HCT116 (cell line): Measurements from ENCODE around the gene ZNF33A.

Experiments used
- CBX3 ChIP-seq: IDR thresholded peaks from 2 replicates; pipeline ENCODE4 v1.6.1; 2012; ENCODE audit warnings: low read depth
- CEBPB ChIP-seq: IDR thresholded peaks from 2 replicates; pipeline ENCODE4 v1.6.1; 2012; ENCODE audit warnings: low read depth
- EZH2 ChIP-seq: fragments of 200-600 bp; sonication (generic); IDR thresholded peaks from 2 replicates; pipeline ENCODE4 v1.6.1; 2017; ENCODE audit warnings: antibody characterized with exemption, mixed run types
- EZH2phosphoT487 ChIP-seq: fragments of 200-600 bp; IDR thresholded peaks from 2 replicates; pipeline ENCODE4 v1.6.1; 2018; ENCODE audit warnings: antibody characterized with exemption, borderline replicate concordance
- POLR2A ChIP-seq: IDR thresholded peaks from 2 replicates; pipeline ENCODE4 v1.7.0; 2011; ENCODE audit warnings: borderline replicate concordance; ENCODE audit not compliant: insufficient read depth, insufficient read length; ENCODE audit errors: extremely low read depth
- POLR2AphosphoS5 ChIP-seq: IDR thresholded peaks from 2 replicates; pipeline ENCODE4 v1.6.1; 2011; ENCODE audit warnings: mild to moderate bottlenecking, low read depth, low read length, moderate library complexity
- RAD21 ChIP-seq: IDR thresholded peaks from 2 replicates; pipeline ENCODE4 v1.6.1; 2012; ENCODE audit warnings: low read depth, mild to moderate bottlenecking
- SIN3A ChIP-seq: IDR thresholded peaks from 2 replicates; pipeline ENCODE4 v1.6.1; 2012; ENCODE audit warnings: low read depth
- YY1 ChIP-seq: IDR thresholded peaks from 2 replicates; pipeline ENCODE4 v1.6.1; 2011; ENCODE audit warnings: low read length, low read depth, moderate library complexity, mild to moderate bottlenecking; ENCODE audit not compliant: insufficient replicate concordance; ENCODE audit errors: extremely low read depth
- ZFX ChIP-seq: fragments of 450-650 bp; IDR thresholded peaks from 2 replicates; pipeline ENCODE4 v1.6.1; 2017
- TF ChIP-seq, protein P1 (sequence below), 3 experiments: fragments of 200-600 bp in 1 of 3; sonication (generic) in 1 of 3; IDR thresholded peaks in 2 of 3; conservative IDR thresholded peaks in 1 of 3; 2 replicates each; pipeline ENCODE4 v1.5.1; 2012 to 2017; ENCODE audit warnings: low read depth in 2 of 3, low read length in 2 of 3, antibody characterized with exemption in 1 of 3, borderline replicate concordance in 1 of 3, control low read depth in 1 of 3, mild to moderate bottlenecking in 1 of 3, mixed read lengths in 1 of 3, mixed run types in 1 of 3, moderate library complexity in 1 of 3; ENCODE audit not compliant: insufficient read depth in 1 of 3
- TF ChIP-seq, protein P2 (sequence below): IDR thresholded peaks from 2 replicates; pipeline ENCODE4 v1.6.1; 2012; ENCODE audit warnings: low read depth
- TF ChIP-seq, protein P3 (sequence below): IDR thresholded peaks from 2 replicates; pipeline ENCODE4 v1.6.1; 2012

DNA sequence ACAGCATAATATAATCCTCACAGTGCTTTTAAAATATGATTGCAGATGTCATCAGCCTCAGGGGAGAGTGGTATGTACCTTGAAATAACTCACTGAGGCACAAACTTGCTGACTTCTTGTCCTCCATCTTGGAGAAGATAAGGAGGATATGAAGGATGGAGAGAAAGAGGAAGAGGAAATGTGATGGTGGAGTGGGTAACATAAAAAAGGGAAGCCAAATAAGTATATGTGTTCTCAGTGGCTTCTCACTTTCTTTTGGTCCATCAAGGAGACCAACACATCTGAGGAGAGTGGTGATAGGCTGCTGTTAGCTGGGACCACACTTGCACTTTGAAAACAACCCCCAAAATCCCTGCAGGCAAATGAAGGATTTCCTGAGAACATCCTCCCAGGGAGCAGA, 62.1 kb downstream of the ZNF33A start:
- TF ChIP-seq RAD21 (no peak), EZH2phosphoT487 (no peak), POLR2A (no peak), SIN3A (no peak), POLR2AphosphoS5 (no peak), ZFX (no peak), EZH2 (no peak), YY1 (no peak), CBX3 (no peak), CEBPB (no peak)
- TF ChIP-seq, protein P1, sequence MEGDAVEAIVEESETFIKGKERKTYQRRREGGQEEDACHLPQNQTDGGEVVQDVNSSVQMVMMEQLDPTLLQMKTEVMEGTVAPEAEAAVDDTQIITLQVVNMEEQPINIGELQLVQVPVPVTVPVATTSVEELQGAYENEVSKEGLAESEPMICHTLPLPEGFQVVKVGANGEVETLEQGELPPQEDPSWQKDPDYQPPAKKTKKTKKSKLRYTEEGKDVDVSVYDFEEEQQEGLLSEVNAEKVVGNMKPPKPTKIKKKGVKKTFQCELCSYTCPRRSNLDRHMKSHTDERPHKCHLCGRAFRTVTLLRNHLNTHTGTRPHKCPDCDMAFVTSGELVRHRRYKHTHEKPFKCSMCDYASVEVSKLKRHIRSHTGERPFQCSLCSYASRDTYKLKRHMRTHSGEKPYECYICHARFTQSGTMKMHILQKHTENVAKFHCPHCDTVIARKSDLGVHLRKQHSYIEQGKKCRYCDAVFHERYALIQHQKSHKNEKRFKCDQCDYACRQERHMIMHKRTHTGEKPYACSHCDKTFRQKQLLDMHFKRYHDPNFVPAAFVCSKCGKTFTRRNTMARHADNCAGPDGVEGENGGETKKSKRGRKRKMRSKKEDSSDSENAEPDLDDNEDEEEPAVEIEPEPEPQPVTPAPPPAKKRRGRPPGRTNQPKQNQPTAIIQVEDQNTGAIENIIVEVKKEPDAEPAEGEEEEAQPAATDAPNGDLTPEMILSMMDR (IDR thresholded peaks at IDR 0.05 in 2 of 3, conservative IDR thresholded peaks at IDR 0.05 in 1 of 3; ENCODE audit: borderline replicate concordance in 1 of 3, insufficient read depth in 1 of 3, low read depth in 2 of 3, low read length in 2 of 3), result no peak
- TF ChIP-seq, protein P2, sequence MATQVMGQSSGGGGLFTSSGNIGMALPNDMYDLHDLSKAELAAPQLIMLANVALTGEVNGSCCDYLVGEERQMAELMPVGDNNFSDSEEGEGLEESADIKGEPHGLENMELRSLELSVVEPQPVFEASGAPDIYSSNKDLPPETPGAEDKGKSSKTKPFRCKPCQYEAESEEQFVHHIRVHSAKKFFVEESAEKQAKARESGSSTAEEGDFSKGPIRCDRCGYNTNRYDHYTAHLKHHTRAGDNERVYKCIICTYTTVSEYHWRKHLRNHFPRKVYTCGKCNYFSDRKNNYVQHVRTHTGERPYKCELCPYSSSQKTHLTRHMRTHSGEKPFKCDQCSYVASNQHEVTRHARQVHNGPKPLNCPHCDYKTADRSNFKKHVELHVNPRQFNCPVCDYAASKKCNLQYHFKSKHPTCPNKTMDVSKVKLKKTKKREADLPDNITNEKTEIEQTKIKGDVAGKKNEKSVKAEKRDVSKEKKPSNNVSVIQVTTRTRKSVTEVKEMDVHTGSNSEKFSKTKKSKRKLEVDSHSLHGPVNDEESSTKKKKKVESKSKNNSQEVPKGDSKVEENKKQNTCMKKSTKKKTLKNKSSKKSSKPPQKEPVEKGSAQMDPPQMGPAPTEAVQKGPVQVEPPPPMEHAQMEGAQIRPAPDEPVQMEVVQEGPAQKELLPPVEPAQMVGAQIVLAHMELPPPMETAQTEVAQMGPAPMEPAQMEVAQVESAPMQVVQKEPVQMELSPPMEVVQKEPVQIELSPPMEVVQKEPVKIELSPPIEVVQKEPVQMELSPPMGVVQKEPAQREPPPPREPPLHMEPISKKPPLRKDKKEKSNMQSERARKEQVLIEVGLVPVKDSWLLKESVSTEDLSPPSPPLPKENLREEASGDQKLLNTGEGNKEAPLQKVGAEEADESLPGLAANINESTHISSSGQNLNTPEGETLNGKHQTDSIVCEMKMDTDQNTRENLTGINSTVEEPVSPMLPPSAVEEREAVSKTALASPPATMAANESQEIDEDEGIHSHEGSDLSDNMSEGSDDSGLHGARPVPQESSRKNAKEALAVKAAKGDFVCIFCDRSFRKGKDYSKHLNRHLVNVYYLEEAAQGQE, result no peak
- TF ChIP-seq, protein P3, sequence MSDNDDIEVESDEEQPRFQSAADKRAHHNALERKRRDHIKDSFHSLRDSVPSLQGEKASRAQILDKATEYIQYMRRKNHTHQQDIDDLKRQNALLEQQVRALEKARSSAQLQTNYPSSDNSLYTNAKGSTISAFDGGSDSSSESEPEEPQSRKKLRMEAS, result no peak
